Measurements from ENCODE around the gene UCN2.

The UCN2 gene

DNA sequence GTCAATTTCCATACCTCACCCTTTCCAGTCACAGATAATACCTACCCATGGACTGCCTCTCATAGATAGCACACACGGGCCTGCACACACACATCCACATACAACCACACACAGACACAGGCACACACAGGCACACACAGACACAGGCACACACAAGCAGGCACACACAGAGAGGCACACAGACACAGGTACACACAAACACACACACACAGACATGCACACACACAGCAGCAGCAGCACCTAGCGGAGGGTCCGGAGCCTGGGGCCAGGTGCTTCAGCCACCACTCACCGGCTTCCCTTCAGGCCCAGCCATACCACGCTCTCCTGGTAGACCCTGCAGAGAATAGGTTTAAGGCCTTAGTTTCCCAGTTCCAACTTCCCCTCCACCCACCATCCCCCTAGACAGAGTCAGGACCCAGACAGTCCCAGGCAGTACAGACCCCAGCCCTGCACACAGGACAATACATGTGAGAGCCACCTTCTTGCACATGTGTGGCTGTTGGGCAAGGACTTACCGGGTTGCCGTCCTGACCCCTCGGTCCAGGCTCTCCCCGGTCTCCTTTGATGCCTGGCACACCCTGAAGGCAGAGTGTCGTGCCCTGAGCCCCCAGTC is 10.5 kb upstream of the UCN2 start:
- no peaks in the 10 kb centered on the region for H3K36me3 Mint-ChIP-seq
- no peaks in the 10 kb centered on the region for H3K4me1 Mint-ChIP-seq
- no peaks in the 10 kb centered on the region for H3K27me3 Mint-ChIP-seq
- no peaks in the 10 kb centered on the region for H3K9me3 Mint-ChIP-seq
- H3K27ac Mint-ChIP-seq = no peak overlapping the region
- DNase-seq (ENCODE audit: low spot score in 2 of 2) (no peak), ATAC-seq (ENCODE audit: low read depth) (no peak)
- no peak overlapping the region for H3K4me3 Mint-ChIP-seq

DNA sequence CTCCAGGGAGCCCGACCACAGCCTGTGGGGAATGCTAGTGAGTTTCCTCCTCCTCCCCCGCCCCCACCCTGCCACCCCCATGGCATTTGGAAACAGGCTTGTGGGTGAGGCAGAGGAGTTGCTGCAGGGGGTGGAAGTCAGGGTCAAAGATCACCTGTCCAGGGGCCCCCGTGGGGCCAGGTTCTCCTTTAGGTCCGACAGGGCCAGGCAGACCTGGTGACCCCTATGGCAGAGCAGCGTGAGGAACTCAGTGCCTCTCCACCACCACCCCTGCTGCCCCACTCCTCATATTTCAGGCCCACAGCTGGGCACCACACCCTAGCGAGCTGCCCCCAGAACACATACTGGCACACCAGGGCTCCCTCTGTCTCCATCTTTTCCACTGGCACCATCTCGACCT is 8.9 kb upstream of the UCN2 start:
- Mint-ChIP-seq H3K9me3 (no peaks in the 10 kb centered on the region), H3K4me1 (no peaks in the 10 kb centered on the region), H3K27ac (no peak overlapping the region), H3K36me3 (no peaks in the 10 kb centered on the region), H3K4me3 (no peak overlapping the region), H3K27me3 (no peaks in the 10 kb centered on the region)
- ATAC-seq (ENCODE audit: low read depth) (no peak), DNase-seq (ENCODE audit: low spot score in 2 of 2) (no peak)

DNA sequence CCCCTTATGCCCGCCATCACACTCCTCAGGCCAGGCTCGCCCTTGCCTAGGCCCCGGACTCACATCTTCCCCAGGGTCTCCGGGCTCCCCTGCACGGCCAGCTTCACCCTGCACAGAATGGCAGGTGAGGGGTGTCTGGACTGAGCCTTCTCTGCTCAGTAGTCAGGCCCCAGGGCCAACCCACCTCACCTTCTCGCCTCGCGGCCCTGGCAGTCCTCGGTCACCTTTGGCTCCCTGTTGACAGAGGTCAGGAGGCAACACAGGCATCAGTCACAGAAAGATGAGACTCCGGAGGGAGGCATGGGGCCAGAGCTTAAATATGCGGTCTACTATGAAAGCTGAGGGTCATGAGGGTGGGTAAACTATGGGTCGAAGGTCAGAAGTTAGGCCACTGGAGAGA is 8.4 kb upstream of the UCN2 start:
- Mint-ChIP-seq H3K36me3 (no peaks in the 10 kb centered on the region), H3K27ac (no peak overlapping the region)
- no peak for DNase-seq (ENCODE audit: low spot score in 2 of 2)

DNA sequence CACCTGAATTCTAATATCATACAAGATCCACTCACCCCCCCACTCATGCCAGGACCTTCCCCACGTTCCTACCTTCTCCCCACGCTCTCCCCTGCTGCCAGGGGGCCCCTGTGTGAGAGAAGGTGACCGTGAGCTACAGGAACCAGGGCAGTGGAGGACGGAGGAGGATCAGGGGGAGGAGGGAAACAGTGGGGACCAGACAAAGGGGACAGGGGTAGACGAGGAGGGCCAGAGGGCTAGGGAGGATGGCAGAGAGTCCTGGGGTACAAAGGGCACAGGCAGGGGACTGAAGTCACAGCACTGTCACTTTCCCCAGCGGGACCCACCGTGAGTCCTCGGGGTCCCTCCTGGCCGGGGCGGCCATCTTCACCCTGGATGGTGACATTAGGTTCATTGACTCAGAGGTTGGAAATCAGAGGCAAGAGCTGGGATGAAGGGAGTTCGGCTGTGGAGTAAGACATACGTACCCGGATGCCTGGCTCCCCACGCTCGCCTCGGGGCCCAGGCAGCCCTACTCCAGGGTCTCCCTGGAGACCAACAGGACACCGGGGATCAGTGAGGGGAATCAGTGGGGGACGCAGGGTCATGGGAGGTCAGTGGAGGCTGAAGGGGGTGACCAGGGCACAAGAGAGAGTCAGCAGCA is 6.3 kb upstream of the UCN2 start:
- ATAC-seq (ENCODE audit: low read depth) = no peak
- no peaks in the 10 kb centered on the region for H3K4me1 Mint-ChIP-seq
- no peaks in the 10 kb centered on the region for H3K9me3 Mint-ChIP-seq
- H3K4me3 Mint-ChIP-seq = no peak overlapping the region
- no peak overlapping the region for H3K27ac Mint-ChIP-seq
- no peaks in the 10 kb centered on the region for H3K27me3 Mint-ChIP-seq
- no peaks in the 10 kb centered on the region for H3K36me3 Mint-ChIP-seq
- no peak for DNase-seq (ENCODE audit: low spot score in 2 of 2)

More for the DNA sequence above, 8.4 kb upstream of the UCN2 start:
- Mint-ChIP-seq H3K27me3 (no peaks in the 10 kb centered on the region), H3K9me3 (no peaks in the 10 kb centered on the region), H3K4me3 (no peak overlapping the region), H3K4me1 (no peaks in the 10 kb centered on the region)
- ATAC-seq (ENCODE audit: low read depth) = no peak

DNA sequence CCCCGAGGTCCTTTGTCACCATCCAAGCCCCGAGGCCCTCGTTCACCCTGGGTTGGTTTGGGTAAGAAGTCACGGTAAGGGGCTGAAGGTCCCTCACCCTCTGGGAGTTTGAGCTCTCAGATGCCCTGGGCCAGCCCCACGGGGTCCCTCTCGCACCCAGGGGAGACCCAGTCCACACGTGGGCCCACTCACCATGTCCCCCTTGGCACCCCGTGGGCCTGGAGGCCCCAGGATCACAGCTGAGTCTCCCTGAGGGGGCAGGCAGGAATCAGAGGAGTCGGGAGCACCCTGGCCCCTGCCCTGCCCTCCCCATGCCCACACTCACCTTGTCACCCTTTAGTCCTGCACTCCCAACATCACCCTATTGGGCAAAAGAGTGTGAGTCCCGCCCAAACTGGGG is 5.8 kb upstream of the UCN2 start:
- no peak for ATAC-seq (ENCODE audit: low read depth)
- no peak overlapping the region for H3K4me3 Mint-ChIP-seq
- no peaks in the 10 kb centered on the region for H3K27me3 Mint-ChIP-seq
- H3K27ac Mint-ChIP-seq = no peak overlapping the region
- DNase-seq (ENCODE audit: low spot score in 2 of 2) = no peak
- H3K9me3 Mint-ChIP-seq = no peaks in the 10 kb centered on the region
- no peaks in the 10 kb centered on the region for H3K36me3 Mint-ChIP-seq
- no peaks in the 10 kb centered on the region for H3K4me1 Mint-ChIP-seq

DNA sequence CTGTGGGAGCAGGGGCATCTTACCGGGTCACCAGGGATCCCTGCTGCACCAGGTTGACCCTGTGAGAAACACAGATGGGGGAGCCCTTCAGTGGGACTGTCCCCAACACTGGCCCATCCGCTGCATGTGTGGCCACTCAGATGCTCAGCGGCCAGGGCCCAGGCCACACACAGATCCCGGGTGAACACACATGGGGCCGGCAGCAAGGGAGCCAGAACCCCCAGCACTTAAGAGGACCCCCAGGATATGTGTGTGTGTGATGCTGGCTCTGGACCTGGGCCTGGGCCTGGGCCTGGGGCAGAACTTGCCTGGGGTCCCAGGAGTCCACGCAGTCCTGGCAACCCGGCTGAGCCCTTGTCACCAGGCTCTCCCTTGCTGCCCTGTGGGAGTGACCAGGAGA is 4.9 kb upstream of the UCN2 start:
- H3K27me3 Mint-ChIP-seq = no peaks in the 10 kb centered on the region
- H3K4me3 Mint-ChIP-seq = no peak overlapping the region
- H3K36me3 Mint-ChIP-seq = no peaks in the 10 kb centered on the region
- no peak overlapping the region for H3K27ac Mint-ChIP-seq
- no peaks in the 10 kb centered on the region for H3K4me1 Mint-ChIP-seq
- H3K9me3 Mint-ChIP-seq = no peaks in the 10 kb centered on the region
- DNase-seq (ENCODE audit: low spot score in 2 of 2) (no peak), ATAC-seq (ENCODE audit: low read depth) (no peak)

DNA sequence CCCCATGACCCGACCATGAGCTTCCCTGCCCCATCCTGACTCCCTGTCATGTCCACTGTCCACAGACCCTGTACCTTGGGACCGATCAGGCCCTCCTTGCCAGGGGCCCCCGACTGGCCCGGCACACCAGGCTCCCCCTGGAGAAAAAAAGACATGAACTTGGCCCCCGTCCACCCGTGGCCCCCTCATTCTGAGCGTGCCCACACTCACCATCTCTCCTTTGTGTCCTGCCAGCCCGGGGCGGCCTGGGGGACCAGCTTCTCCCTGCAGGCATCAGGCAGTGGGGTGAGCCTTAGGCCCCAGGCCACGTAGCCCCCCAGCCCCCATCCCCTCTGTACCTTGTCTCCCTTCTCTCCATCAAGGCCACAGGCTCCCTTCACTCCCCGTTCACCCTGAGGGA is 3.9 kb upstream of the UCN2 start:
- H3K36me3 Mint-ChIP-seq = no peaks in the 10 kb centered on the region
- no peaks in the 10 kb centered on the region for H3K27me3 Mint-ChIP-seq

DNA sequence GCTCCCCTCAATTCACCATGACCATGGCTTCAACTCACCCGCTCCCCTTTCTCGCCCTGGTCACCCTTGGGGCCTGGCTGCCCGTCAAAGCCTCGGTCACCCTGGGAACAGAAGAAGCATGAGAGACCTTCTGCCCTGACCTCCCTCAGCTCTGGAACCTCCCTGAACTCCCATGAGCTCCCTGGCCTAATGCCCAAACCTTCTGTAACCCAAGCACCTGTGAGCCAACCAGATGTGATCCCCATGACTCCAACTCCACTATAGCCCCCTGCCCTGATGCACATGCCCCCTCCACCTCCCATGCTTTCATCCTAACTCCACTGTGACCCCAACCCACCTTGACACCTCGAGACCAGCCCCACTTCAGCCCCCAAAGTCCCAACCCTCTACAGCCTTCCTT is 3.5 kb upstream of the UCN2 start:
- no peaks in the 10 kb centered on the region for H3K36me3 Mint-ChIP-seq
- H3K27me3 Mint-ChIP-seq = no peaks in the 10 kb centered on the region
- H3K4me3 Mint-ChIP-seq = no peak overlapping the region
- no peaks in the 10 kb centered on the region for H3K4me1 Mint-ChIP-seq
- H3K27ac Mint-ChIP-seq = no peak overlapping the region
- no peak for DNase-seq (ENCODE audit: low spot score in 2 of 2)
- no peaks in the 10 kb centered on the region for H3K9me3 Mint-ChIP-seq
- no peak for ATAC-seq (ENCODE audit: low read depth)

More for the DNA sequence above, 3.9 kb upstream of the UCN2 start:
- H3K9me3 Mint-ChIP-seq = no peaks in the 10 kb centered on the region
- no peaks in the 10 kb centered on the region for H3K4me1 Mint-ChIP-seq
- no peak overlapping the region for H3K27ac Mint-ChIP-seq
- DNase-seq (ENCODE audit: low spot score in 2 of 2) (no peak), ATAC-seq (ENCODE audit: low read depth) (no peak)
- H3K4me3 Mint-ChIP-seq = no peak overlapping the region

DNA sequence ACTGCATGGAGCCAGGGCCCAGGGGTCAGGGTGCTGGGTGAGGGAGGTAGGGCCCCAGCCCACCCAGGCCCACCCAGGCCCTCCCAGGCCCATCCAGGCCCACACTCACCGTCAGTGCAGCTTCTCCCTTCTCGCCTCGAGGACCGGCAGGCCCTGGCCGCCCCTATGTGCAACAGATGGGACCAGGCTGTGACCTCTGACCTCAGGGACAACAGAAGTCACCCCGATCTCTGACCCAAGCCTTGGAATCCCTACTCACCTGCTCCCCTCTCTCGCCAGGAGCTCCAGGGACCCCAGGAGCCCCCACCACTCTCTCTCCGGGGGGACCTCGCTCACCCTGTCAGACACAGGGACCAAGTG is 2.8 kb upstream of the UCN2 start:
- H3K9me3 Mint-ChIP-seq = no peaks in the 10 kb centered on the region
- H3K27ac Mint-ChIP-seq = no peak overlapping the region
- H3K27me3 Mint-ChIP-seq = no peaks in the 10 kb centered on the region
- no peak for DNase-seq (ENCODE audit: low spot score in 2 of 2)
- no peak overlapping the region for H3K4me3 Mint-ChIP-seq
- no peaks in the 10 kb centered on the region for H3K4me1 Mint-ChIP-seq
- no peak for ATAC-seq (ENCODE audit: low read depth)
- no peaks in the 10 kb centered on the region for H3K36me3 Mint-ChIP-seq

DNA sequence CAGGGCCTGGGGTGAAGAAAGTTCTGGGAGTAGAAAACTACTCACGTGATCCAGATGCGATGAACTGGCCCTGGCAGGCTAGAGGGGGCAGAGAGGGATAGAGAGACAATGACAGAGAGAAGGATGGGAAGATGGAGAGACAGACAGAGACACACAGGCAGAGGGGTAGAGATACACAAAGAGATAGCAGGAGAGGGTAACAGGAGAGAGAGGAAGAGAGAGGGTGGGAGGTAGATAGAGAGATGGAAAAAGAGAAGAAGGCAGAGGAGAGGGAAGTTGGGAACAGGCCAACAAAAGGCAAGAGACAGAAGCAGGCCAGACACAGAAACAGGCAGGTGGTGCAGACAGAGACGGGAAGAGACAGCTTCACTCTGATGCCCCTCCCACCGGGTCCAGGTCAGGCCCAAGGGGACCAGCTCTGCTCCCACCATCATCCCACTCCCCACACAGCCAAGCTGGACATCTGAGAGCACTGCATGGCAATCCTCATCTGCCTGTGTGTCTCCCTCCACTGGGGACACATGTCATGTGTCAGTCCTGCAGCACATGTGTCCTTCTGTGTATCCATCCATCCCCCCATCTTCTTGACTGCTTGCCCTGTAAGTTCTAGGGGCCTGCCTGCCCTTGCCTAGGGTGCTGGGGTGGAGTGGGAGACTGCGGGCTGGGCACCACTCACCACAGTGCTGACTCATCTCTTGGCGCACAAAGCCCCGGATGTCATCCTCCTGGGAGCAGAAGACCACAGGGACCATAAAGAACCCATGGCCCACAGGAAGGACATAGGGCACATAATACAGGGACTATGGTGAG is 2.2 kb upstream of the UCN2 start:
- no peaks in the 10 kb centered on the region for H3K9me3 Mint-ChIP-seq
- no peak overlapping the region for H3K4me3 Mint-ChIP-seq
- no peak for ATAC-seq (ENCODE audit: low read depth)
- no peak for DNase-seq (ENCODE audit: low spot score in 2 of 2)
- no peaks in the 10 kb centered on the region for H3K4me1 Mint-ChIP-seq
- no peaks in the 10 kb centered on the region for H3K36me3 Mint-ChIP-seq
- H3K27me3 Mint-ChIP-seq = no peaks in the 10 kb centered on the region
- peak overlapping the region; percentile 21 for H3K27ac Mint-ChIP-seq

DNA sequence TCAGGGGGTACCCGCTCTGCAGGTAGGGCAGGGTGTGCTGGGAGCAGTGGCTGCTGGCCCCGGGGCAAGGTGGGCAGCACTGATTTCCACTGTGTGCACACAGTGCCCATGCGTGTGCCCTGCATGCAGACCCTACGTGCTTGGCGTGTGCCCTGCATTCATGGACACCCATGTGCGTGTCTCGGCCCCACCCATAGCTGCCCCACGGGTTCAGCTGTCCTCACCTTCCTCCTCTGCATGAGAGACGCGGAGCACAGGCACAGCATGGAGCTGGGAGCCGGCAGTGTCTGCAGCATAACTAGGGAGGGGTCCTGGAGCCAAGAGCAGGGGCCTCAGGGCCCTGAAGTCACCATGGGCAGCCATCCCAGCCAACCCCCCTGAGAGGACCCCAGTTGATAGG is 1.6 kb upstream of the UCN2 start:
- ATAC-seq (ENCODE audit: low read depth) (no peak), DNase-seq (ENCODE audit: low spot score in 2 of 2) (no peak)
- no peak overlapping the region for H3K4me3 Mint-ChIP-seq
- peaks cover 4% of the 10 kb centered on the region for H3K4me1 Mint-ChIP-seq
- H3K27me3 Mint-ChIP-seq = no peaks in the 10 kb centered on the region
- H3K27ac Mint-ChIP-seq = peak overlapping the region; percentile 21
- H3K36me3 Mint-ChIP-seq = no peaks in the 10 kb centered on the region
- H3K9me3 Mint-ChIP-seq = no peaks in the 10 kb centered on the region

DNA sequence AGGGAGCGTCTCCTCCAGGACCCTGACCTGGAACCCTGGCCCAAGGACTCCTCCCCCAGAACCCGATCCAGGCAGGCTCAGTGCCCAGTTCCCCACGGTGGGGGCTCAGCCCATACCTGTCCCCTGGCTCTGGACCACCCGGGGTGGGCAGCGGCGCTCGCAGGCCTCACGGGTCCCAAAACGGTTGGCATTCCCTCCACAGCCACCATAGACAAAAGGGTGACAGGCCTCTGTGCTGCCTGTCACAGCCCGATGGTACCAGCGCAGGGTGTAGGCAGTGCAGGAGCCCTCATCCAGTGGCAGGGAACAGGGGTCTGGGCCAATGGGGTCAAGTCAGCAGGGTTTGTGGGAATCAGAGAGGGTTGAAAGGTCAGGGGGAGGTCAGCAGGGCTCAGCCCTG is 1.1 kb upstream of the UCN2 start:
- H3K4me1 Mint-ChIP-seq = peaks cover 9% of the 10 kb centered on the region
- H3K9me3 Mint-ChIP-seq = no peaks in the 10 kb centered on the region
- DNase-seq (ENCODE audit: low spot score in 2 of 2) = no peak
- H3K4me3 Mint-ChIP-seq = no peak overlapping the region
- H3K36me3 Mint-ChIP-seq = no peaks in the 10 kb centered on the region
- no peaks in the 10 kb centered on the region for H3K27me3 Mint-ChIP-seq
- no peak for ATAC-seq (ENCODE audit: low read depth)
- H3K27ac Mint-ChIP-seq = no peak overlapping the region

DNA sequence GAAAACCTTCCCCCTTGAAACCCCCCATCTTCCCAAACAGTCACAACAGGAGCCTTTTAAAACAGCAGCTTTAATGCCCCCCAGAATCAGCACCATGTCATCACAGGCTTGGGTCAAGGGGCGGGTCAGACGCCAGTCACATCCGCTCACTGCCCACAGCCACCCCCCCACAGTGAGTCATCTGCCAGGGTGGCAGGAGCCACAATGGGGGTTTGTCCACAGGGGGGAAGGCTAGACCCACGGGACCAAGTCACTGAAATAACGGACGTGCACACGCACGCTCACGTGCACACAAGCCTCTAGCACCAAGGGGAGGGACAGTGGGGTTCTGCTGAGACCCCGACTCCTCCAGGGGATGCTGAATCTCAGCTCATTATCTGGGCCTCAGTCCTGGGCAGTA is 441 bp upstream of the UCN2 start:
- ATAC-seq (ENCODE audit: low read depth) = peak; percentile 40
- Mint-ChIP-seq H3K4me3 (no peak overlapping the region), H3K27ac (no peak overlapping the region)

DNA sequence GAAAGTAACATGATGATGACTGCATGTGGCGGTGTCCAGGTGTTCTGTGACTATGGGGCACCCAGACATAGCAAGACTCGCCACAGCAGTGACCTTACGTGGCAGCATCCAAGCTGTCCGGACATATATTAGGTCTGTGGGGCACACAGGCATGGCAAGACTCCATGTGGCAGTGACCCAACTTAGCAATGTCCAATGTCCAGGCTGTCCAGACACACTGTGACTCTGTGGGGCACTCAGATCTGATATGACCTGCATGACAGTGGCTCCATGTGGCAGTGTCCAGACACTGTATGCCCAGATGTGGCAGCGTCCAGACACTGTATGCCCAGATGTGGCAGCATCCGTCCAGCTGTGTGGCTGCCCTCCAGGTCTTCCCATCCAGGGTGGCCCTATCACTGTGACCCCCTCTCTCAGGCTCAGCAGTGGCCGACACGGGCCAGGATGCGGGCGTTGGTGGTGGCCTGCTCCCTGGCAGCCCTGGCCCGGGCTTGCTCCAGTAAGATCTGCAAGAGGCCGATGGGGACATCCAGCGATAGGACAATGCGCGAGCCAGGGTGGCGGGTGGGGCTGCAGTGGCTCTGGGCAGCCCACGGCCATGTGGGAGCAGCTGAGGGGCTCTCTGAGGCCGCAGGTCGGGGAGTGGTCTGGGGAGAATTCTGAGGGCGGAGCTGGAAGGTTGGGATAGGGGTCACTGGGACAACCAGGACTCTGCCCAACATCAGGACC is 1.1 kb downstream of the UCN2 start:
- Mint-ChIP-seq H3K27ac (no peak overlapping the region), H3K4me1 (peaks cover 20% of the 10 kb centered on the region), H3K27me3 (no peaks in the 10 kb centered on the region), H3K36me3 (no peaks in the 10 kb centered on the region), H3K4me3 (no peak overlapping the region), H3K9me3 (no peaks in the 10 kb centered on the region)
- no peak for DNase-seq (ENCODE audit: low spot score in 2 of 2)
- ATAC-seq (ENCODE audit: low read depth) = no peak

More for the DNA sequence above, 441 bp upstream of the UCN2 start:
- Mint-ChIP-seq H3K36me3 (no peaks in the 10 kb centered on the region), H3K4me1 (peaks cover 12% of the 10 kb centered on the region), H3K27me3 (no peaks in the 10 kb centered on the region), H3K9me3 (no peaks in the 10 kb centered on the region)
- DNase-seq (ENCODE audit: low spot score in 2 of 2) = no peak

All from memory B cell (primary cell).